ENCODE measurements around the gene THSD4.

DNA sequence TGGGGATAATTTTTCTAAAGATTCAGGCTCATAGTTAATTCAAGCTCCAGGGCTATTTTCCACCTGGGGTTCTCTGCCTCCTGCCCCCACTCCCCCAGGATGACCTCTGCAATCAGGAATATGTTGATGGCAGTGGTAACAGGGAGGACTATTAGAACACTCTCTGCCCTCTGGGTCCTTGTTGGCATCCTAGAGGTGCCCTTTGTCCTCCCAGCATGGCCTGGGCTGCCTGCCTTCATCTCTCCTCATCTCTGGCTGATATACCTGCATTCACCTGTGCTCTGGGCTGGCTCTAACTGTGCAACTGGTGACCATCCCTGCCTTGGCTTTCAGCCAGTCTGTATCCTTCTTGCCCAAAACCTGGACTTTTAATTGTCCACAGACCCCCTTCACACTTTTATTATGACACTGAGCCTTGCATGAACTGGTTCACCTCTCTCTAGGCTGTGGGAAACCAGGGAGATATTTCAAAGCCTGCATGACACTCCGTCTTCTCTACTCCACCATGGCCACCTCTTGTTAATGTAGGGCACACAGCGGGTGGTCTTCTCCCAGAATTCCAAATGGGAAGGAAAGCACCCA is 199.8 kb downstream of the THSD4 start:
- TF ChIP-seq, protein P1, sequence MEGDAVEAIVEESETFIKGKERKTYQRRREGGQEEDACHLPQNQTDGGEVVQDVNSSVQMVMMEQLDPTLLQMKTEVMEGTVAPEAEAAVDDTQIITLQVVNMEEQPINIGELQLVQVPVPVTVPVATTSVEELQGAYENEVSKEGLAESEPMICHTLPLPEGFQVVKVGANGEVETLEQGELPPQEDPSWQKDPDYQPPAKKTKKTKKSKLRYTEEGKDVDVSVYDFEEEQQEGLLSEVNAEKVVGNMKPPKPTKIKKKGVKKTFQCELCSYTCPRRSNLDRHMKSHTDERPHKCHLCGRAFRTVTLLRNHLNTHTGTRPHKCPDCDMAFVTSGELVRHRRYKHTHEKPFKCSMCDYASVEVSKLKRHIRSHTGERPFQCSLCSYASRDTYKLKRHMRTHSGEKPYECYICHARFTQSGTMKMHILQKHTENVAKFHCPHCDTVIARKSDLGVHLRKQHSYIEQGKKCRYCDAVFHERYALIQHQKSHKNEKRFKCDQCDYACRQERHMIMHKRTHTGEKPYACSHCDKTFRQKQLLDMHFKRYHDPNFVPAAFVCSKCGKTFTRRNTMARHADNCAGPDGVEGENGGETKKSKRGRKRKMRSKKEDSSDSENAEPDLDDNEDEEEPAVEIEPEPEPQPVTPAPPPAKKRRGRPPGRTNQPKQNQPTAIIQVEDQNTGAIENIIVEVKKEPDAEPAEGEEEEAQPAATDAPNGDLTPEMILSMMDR (IDR thresholded peaks at IDR 0.05; ENCODE audit: low read depth, low read length, poor library complexity, severe bottlenecking): no peak
- no peak for TF ChIP-seq EZH2phosphoT487 (IDR thresholded peaks at IDR 0.05; ENCODE audit: borderline replicate concordance, low read length)
